Heart left ventricle (tissue), 16 donors: ENCODE results near the gene USE1. TPM values are rescaled to one million over a fixed set of nuclear protein-coding genes. Genes with fewer than 3 reads are reported as not detected.

ENCODE experiments used
- ATAC-seq, 4 donors: fragments of 200-7000 bp; cut with Tn5 transposase; one replicate each; pipeline ENCODE4 v1.9.1; 2020 to 2022; ENCODE audit warnings: moderate library complexity in 4 of 4, mild to moderate bottlenecking in 3 of 4, moderate number of reproducible peaks in 1 of 4
- DNase-seq, 5 donors: peaks; one replicate each; pipeline ENCODE4 v3.0.0-alpha.2; 2020
- H3K27ac ChIP-seq, 12 donors: fragments of 200-600 bp; sonication (generic) in 4 of 12; one replicate each; pipeline versions ENCODE4 v1.5.0 to v1.8.0; 2016 to 2022; ENCODE audit warnings: mild to moderate bottlenecking in 2 of 12
- H3K27me3 ChIP-seq, 9 donors: fragments of 200-600 bp; sonication (generic) in 2 of 9; one replicate each; pipeline versions ENCODE4 v1.5.1 to v1.8.0; 2016 to 2022; ENCODE audit warnings: mild to moderate bottlenecking in 3 of 9
- H3K36me3 ChIP-seq, 9 donors: fragments of 200-600 bp; sonication (generic) in 2 of 9; one replicate each; pipeline versions ENCODE4 v1.5.0 to v1.8.0; 2018 to 2022; ENCODE audit warnings: mild to moderate bottlenecking in 2 of 9
- H3K4me1 ChIP-seq, 12 donors: fragments of 200-600 bp; sonication (generic) in 4 of 12; one replicate each; pipeline versions ENCODE4 v1.5.0 to v1.8.0; 2016 to 2022; ENCODE audit warnings: mild to moderate bottlenecking in 3 of 12
- H3K4me3 ChIP-seq, 12 donors: fragments of 200-600 bp; sonication (generic) in 4 of 12; one replicate each; pipeline versions ENCODE4 v1.5.0 to v1.8.0; 2017 to 2022; ENCODE audit warnings: mild to moderate bottlenecking in 9 of 12, moderate library complexity in 4 of 12
- H3K9me3 ChIP-seq, 12 donors: fragments of 200-600 bp; sonication (generic) in 4 of 12; one replicate each; pipeline versions ENCODE4 v1.5.0 to v1.8.0; 2016 to 2022; ENCODE audit warnings: mild to moderate bottlenecking in 1 of 12
- CTCF ChIP-seq, 12 donors: fragments of 200-600 bp; sonication (generic) in 4 of 12; IDR thresholded peaks; one replicate each; pipeline versions ENCODE4 v1.5.0 to v1.8.0; 2018 to 2022; ENCODE audit warnings: antibody characterized with exemption in 12 of 12, mild to moderate bottlenecking in 5 of 12
- POLR2A ChIP-seq, 2 donors: fragments of 450-650 bp; IDR thresholded peaks; one replicate each; pipeline ENCODE4 v1.6.1; 2017; ENCODE audit warnings: antibody characterized with exemption in 2 of 2, mild to moderate bottlenecking in 2 of 2, moderate library complexity in 2 of 2
- WGBS, 4 donors: extraction: QIAGEN DNeasy Blood & Tissue Kit in 2 of 4; methylation state at CpG; one replicate each; pipeline versions ENCODE4 v1.1.5 to v1.1.7; 2013 to 2018; 5-methylcytosine and 5-hydroxymethylcytosine counted together
- intact Hi-C, 10 donors: fragments of 100-400 bp; cut with DNase I; formaldehyde crosslinking; loops; one replicate each; pipeline versions ENCODE4 v1.11.1 to v1.14.2; 2022
- polyA plus RNA-seq, 2 donors: library from polyadenylated mRNA; stranded (reverse); fragments of 200-250 nt; gene quantifications; one replicate each; pipeline ENCODE4 v1.2.3, GENCODE V29; 2013
- total RNA-seq, 9 donors: library from RNA; depleted of rRNA in 2 of 9; stranded (reverse); fragments of >200 nt in 2 of 9; fragmentation: NEBNext Ultra II Directional in 3 of 9; extraction: Animal tissue kit (Norgen Biotek cat#: 25700) in 3 of 9; gene quantifications; one replicate each; pipeline versions ENCODE4 v1.1.0 to v1.2.4, GENCODE V29; 2016 to 2023
- donor health status: ischemic (EF 13 %, LVEDD 7.1; RV severe dilation, severe dysfunction).
- donor health status: healthy with polysubstance abuse.
- donor health status: DM: no; HTN: yes; CAD: no.
- donor health status: DM: no; HTN: no; CAD: no.
- donor health status: ischemic (EF 25% LVEDD 6.9; RV normal size, moderate dysfunction).
- donor health status: ischemic (EF 25% LVEDD 5.7; RV mildly dilated, moderate dysfunction).
- donor health status: healthy.
- donor health status: DM: yes; HTN: yes; CAD: no.
- donor health status: ischemic (EF 35%, LVEDD 5.7; RV mildly dilated, moderate dysfunction).
- donor health status: nonischemic (EF 11% LVEDD 7.7; RV severe dilation, severe dysfunction).
- donor health status: DM: yes; HTN: yes; CAD: no.
- donor health status: PGD.
- donor health status: ischemic (EF 29% LVEDD 5.4; RV normal size, mild dysfunction).
- donor health status: nonischemic (EF 23%, LVEDD 6.1; RV moderate dilation, normal function).

Gene USE1
- total and polyA plus RNA-seq, 11 donors: 22.5 to 69.6 (median 26.7) TPM

GRCh38 chr19:17205237-17206140 is 9.7 kb upstream of the USE1 start:
- ATAC-seq (peak; percentile 50 to 67 (median 52)), DNase-seq (peak in 4 of 5 donors; percentile 49 to 71 (median 62))
- Histone ChIP-seq H3K4me1 (no peaks in the 10 kb centered on the region), H3K27me3 (no peaks in the 10 kb centered on the region), H3K36me3 (peaks cover 0 to 98% (median 76%) of the 10 kb centered on the region in 9 donors), H3K27ac (no peak overlapping the region), H3K4me3 (no peak overlapping the region), H3K9me3 (no peaks in the 10 kb centered on the region)
- 83 to 86% (median 84%) methylated on average over 23 to 27 of the region's 27 CpGs for WGBS, 4 donors
- TF ChIP-seq POLR2A (IDR thresholded peaks at IDR 0.05): no peak
- peak; percentile 51 to 78 (median 62) for TF ChIP-seq CTCF (IDR thresholded peaks at IDR 0.05)
- intact Hi-C loops: loop anchor here in 9 of 10 donors (1.0 to 10.0 kb wide), 8 partner anchors 37 to 77 kb away; partner anchors contain the start of gene ANKLE1 (in 2 of the 9)

- no peak overlapping the region for H3K27ac ChIP-seq
- no peaks in the 10 kb centered on the region for H3K4me1 ChIP-seq
- no peaks in the 10 kb centered on the region for H3K27me3 ChIP-seq
- ATAC-seq (no peak), DNase-seq (no peak)
- H3K36me3 ChIP-seq: peaks cover 0 to 98% (median 75%) of the 10 kb centered on the region in 9 donors
- H3K9me3 ChIP-seq: no peaks in the 10 kb centered on the region
- TF ChIP-seq POLR2A (IDR thresholded peaks at IDR 0.05) (no peak), CTCF (IDR thresholded peaks at IDR 0.05) (no peak)
- H3K4me3 ChIP-seq: no peak overlapping the region
- WGBS, 4 donors: 91 to 96% (median 94%) methylated on average over 17 to 25 of the region's 25 CpGs
- intact Hi-C loops: loop anchor here in 5 of 10 donors (5.0 to 10.0 kb wide), 5 partner anchors 35 to 75 kb away; partner anchors contain the start of gene ANKLE1 (in 1 of the 5)
These were observed 8.2 kb upstream of the USE1 start for GRCh38 chr19:17206736-17207581.

GRCh38 chr19:17209126-17210036 is 5.8 kb upstream of the USE1 start:
- peak in 1 of 4 donors; percentile 19 for ATAC-seq

More at GRCh38 chr19:17209126-17210036, 5.8 kb upstream of the USE1 start:
- Histone ChIP-seq H3K4me3 (no peak overlapping the region), H3K36me3 (peaks cover 0 to 89% (median 63%) of the 10 kb centered on the region in 9 donors), H3K4me1 (peaks cover 0 to 1% (median under 1%) of the 10 kb centered on the region in 12 donors), H3K27me3 (no peaks in the 10 kb centered on the region), H3K27ac (no peak overlapping the region), H3K9me3 (no peaks in the 10 kb centered on the region)
- DNase-seq: no peak
- TF ChIP-seq CTCF (IDR thresholded peaks at IDR 0.05) (no peak), POLR2A (IDR thresholded peaks at IDR 0.05) (no peak)
- 73 to 80% (median 79%) methylated on average over 28 of the region's 28 CpGs for WGBS, 4 donors
- intact Hi-C loops: loop anchor here in 5 of 10 donors (5.0 to 10.0 kb wide), 6 partner anchors 33 to 75 kb away; partner anchors contain the start of gene ANKLE1 (in 2 of the 5)
